ENCODE results near the gene C15orf40. TPM values are rescaled to one million over a fixed set of nuclear protein-coding genes. Genes with fewer than 3 reads are reported as not detected.
"Not testable (repeated sequence)": the region's sequence is repeated elsewhere in the genome, so short reads cannot be mapped to it uniquely, and the experiment has no call there.

The C15orf40 gene
- total RNA-seq, 2 experiments from 2014 or later, result 25.2 to 31.0 TPM

- DNase-seq (no peak), ATAC-seq (no peak)
- no peaks in the 10 kb centered on the region for H3K4me1 Mint-ChIP-seq (ENCODE audit: low read depth)
- H3K4me3 Mint-ChIP-seq, result peak overlapping the region; percentile 78
- POLR2A ChIA-PET, result interaction anchor here (0.7 kb wide), 1 partner anchor 35 kb away, joined by 3 read pairs; no protein-coding TSS in a partner anchor
- no peaks in the 10 kb centered on the region for H3K36me3 Mint-ChIP-seq (ENCODE audit: low read depth)
- CTCF ChIA-PET, result no interaction called here
- no peak overlapping the region for H3K27ac Mint-ChIP-seq
- H3K9me3 Mint-ChIP-seq (ENCODE audit: insufficient read depth), result no peaks in the 10 kb centered on the region
- peaks cover 9% of the 10 kb centered on the region for H3K27me3 Mint-ChIP-seq (ENCODE audit: low read depth)
These were observed 59.8 kb downstream of the C15orf40 start for GRCh38 chr15:82951472-82952157.

GRCh38 chr15:82950746-82951370 is 60.6 kb downstream of the C15orf40 start:
- peaks cover 12% of the 10 kb centered on the region for H3K27me3 Mint-ChIP-seq (ENCODE audit: low read depth)
- ATAC-seq (no peak), DNase-seq (no peak)
- CTCF ChIA-PET, result no interaction called here
- no peaks in the 10 kb centered on the region for H3K9me3 Mint-ChIP-seq (ENCODE audit: insufficient read depth)
- no peak overlapping the region for H3K4me3 Mint-ChIP-seq
- POLR2A ChIA-PET, result interaction anchor here (0.7 kb wide), 1 partner anchor 36 kb away, joined by 3 read pairs; no protein-coding TSS in a partner anchor
- no peak overlapping the region for H3K27ac Mint-ChIP-seq
- no peaks in the 10 kb centered on the region for H3K4me1 Mint-ChIP-seq (ENCODE audit: low read depth)
- no peaks in the 10 kb centered on the region for H3K36me3 Mint-ChIP-seq (ENCODE audit: low read depth)

GRCh38 chr15:82950295-82950694 is 61.1 kb downstream of the C15orf40 start:
- ChIA-PET CTCF (interaction anchor here (0.6 kb wide), 1 partner anchor 1121 kb away, joined by 3 read pairs; no protein-coding TSS in a partner anchor), POLR2A (no interaction called here)
- Mint-ChIP-seq H3K9me3 (ENCODE audit: insufficient read depth) (no peaks in the 10 kb centered on the region), H3K27ac (no peak overlapping the region), H3K36me3 (ENCODE audit: low read depth) (no peaks in the 10 kb centered on the region), H3K4me1 (ENCODE audit: low read depth) (no peaks in the 10 kb centered on the region), H3K27me3 (ENCODE audit: low read depth) (peaks cover 12% of the 10 kb centered on the region), H3K4me3 (no peak overlapping the region)
- no peak for ATAC-seq
- DNase-seq, result no peak

- no peak overlapping the region for H3K27ac Mint-ChIP-seq
These were observed 65.2 kb downstream of the C15orf40 start for GRCh38 chr15:82946155-82946701.

DNA sequence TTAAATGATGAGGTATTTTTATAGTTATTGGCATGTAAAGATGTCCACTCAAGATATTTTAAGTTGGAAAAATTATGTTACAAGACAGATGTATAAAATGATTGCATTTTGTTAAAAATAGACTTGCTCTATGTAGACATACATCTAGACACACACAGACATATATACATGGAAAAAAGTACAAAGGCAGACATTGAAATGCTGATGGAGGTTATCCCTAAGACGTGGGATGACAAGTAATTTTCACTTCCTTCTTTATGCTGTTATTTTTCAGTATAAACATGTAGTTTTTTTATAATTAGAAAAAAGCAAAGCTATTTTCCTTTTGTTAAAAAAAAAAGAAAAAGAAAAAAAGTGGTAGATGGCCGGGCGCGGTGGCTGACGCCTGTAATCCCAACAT is 66.1 kb downstream of the C15orf40 start:
- POLR2A ChIA-PET, result no interaction called here
- no peaks in the 10 kb centered on the region for H3K36me3 Mint-ChIP-seq (ENCODE audit: low read depth)
- no peak overlapping the region for H3K27ac Mint-ChIP-seq
- no peaks in the 10 kb centered on the region for H3K9me3 Mint-ChIP-seq (ENCODE audit: insufficient read depth)
- CTCF ChIA-PET, result no interaction called here
- H3K4me3 Mint-ChIP-seq, result no peak overlapping the region
- H3K4me1 Mint-ChIP-seq (ENCODE audit: low read depth), result no peaks in the 10 kb centered on the region
- H3K27me3 Mint-ChIP-seq (ENCODE audit: low read depth), result peaks cover 11% of the 10 kb centered on the region
- ATAC-seq (no peak), DNase-seq (no peak)

More at GRCh38 chr15:82946155-82946701, 65.2 kb downstream of the C15orf40 start:
- no peaks in the 10 kb centered on the region for H3K9me3 Mint-ChIP-seq (ENCODE audit: insufficient read depth)
- peaks cover 11% of the 10 kb centered on the region for H3K27me3 Mint-ChIP-seq (ENCODE audit: low read depth)
- ATAC-seq, result no peak
- CTCF ChIA-PET, result no interaction called here
- no peak for DNase-seq
- no peaks in the 10 kb centered on the region for H3K4me1 Mint-ChIP-seq (ENCODE audit: low read depth)
- POLR2A ChIA-PET, result no interaction called here
- H3K36me3 Mint-ChIP-seq (ENCODE audit: low read depth), result no peaks in the 10 kb centered on the region
- no peak overlapping the region for H3K4me3 Mint-ChIP-seq

DNA sequence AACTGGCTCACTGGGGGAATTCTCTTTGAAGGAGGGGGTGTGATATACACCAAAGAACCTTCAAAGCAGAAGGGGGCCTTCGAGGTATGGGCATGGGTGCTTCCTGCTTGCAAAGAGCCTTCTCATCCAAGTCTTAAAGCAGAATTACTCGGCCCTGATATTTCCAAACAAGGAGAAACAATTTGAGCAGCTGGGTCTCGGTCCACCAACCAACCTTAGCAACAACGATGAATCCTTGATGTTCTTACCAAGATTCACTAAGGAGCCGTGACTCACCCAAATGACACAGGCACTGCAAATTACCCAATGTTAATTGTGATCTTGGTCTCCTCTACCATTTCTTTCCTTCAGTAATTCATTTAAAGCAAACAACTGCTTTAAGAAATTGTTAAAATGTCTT is 66.6 kb downstream of the C15orf40 start:
- no peaks in the 10 kb centered on the region for H3K4me1 Mint-ChIP-seq (ENCODE audit: low read depth)
- H3K27me3 Mint-ChIP-seq (ENCODE audit: low read depth), result peaks cover 11% of the 10 kb centered on the region
- no peak for DNase-seq
- CTCF ChIA-PET, result no interaction called here
- H3K27ac Mint-ChIP-seq, result no peak overlapping the region
- H3K36me3 Mint-ChIP-seq (ENCODE audit: low read depth), result no peaks in the 10 kb centered on the region
- H3K4me3 Mint-ChIP-seq, result no peak overlapping the region
- H3K9me3 Mint-ChIP-seq (ENCODE audit: insufficient read depth), result no peaks in the 10 kb centered on the region
- no peak for ATAC-seq
- POLR2A ChIA-PET, result no interaction called here

GRCh38 chr15:82944056-82944455 is 67.4 kb downstream of the C15orf40 start:
- Mint-ChIP-seq H3K36me3 (ENCODE audit: low read depth) (no peaks in the 10 kb centered on the region), H3K27me3 (ENCODE audit: low read depth) (peaks cover 11% of the 10 kb centered on the region), H3K4me3 (no peak overlapping the region), H3K4me1 (ENCODE audit: low read depth) (no peaks in the 10 kb centered on the region), H3K27ac (no peak overlapping the region), H3K9me3 (ENCODE audit: insufficient read depth) (no peaks in the 10 kb centered on the region)
- DNase-seq, result no peak
- CTCF ChIA-PET, result no interaction called here
- POLR2A ChIA-PET, result no interaction called here
- no peak for ATAC-seq

DNA sequence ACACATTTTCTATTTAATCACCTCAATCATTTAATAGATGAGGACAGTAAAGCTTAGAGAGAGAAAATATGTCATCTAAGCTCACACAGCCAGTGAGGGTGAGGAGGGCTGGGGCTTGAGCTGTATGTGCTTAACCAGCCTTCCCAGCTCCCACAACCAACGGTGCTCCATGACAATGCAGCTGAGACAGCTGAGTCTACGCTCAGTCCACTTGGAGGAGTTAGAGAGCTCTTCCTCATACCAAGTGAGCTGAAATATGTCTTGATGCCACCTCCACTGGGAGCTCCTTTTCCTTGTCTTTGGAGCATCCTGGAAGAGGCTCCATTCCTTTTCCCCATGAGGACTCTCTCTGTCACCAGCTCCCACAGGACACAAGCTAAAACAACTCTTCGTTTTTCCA is 68.3 kb downstream of the C15orf40 start:
- ATAC-seq (no peak), DNase-seq (no peak)
- H3K9me3 Mint-ChIP-seq (ENCODE audit: insufficient read depth), result no peaks in the 10 kb centered on the region
- CTCF ChIA-PET, result no interaction called here
- H3K27ac Mint-ChIP-seq, result no peak overlapping the region
- H3K27me3 Mint-ChIP-seq (ENCODE audit: low read depth), result peaks cover 11% of the 10 kb centered on the region
- H3K4me3 Mint-ChIP-seq, result no peak overlapping the region
- POLR2A ChIA-PET, result no interaction called here
- H3K4me1 Mint-ChIP-seq (ENCODE audit: low read depth), result no peaks in the 10 kb centered on the region
- H3K36me3 Mint-ChIP-seq (ENCODE audit: low read depth), result no peaks in the 10 kb centered on the region

DNA sequence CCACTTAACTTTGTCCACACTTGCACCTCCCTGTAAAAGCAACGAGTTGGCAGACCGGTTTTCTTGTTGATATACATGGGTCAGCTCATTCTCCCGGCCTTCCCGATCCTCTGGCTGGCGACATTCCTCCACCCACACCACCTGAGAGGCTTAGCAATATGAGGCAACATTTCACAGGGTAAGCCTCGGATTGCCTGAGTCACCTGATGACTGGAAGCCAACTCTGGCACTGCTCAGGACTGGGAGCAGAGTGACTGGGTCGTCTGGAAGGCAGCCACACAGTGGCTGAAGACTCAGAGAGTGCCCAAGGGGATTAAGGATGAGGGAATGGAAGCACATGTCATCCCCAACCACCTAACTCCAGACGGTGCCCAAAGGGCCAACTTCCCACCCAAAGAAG is 68.7 kb downstream of the C15orf40 start:
- no peak overlapping the region for H3K27ac Mint-ChIP-seq
- ChIA-PET CTCF (no interaction called here), POLR2A (no interaction called here)
- ATAC-seq, result no peak
- H3K9me3 Mint-ChIP-seq (ENCODE audit: insufficient read depth), result no peaks in the 10 kb centered on the region
- peaks cover 11% of the 10 kb centered on the region for H3K27me3 Mint-ChIP-seq (ENCODE audit: low read depth)
- H3K4me3 Mint-ChIP-seq, result no peak overlapping the region
- H3K36me3 Mint-ChIP-seq (ENCODE audit: low read depth), result no peaks in the 10 kb centered on the region
- no peaks in the 10 kb centered on the region for H3K4me1 Mint-ChIP-seq (ENCODE audit: low read depth)
- DNase-seq, result no peak

- DNase-seq; H3K27ac Mint-ChIP-seq; CTCF ChIA-PET; ATAC-seq; POLR2A ChIA-PET; H3K27me3 Mint-ChIP-seq (ENCODE audit: low read depth); H3K4me3 Mint-ChIP-seq; H3K9me3 Mint-ChIP-seq (ENCODE audit: insufficient read depth); H3K4me1 Mint-ChIP-seq (ENCODE audit: low read depth); H3K36me3 Mint-ChIP-seq (ENCODE audit: low read depth): not testable (repeated sequence)
These were observed 71.8 kb downstream of the C15orf40 start for GRCh38 chr15:82939678-82940077.
